GM10248 (cell line): ENCODE data around the gene TTC7B.

Experiments
- CTCF ChIA-PET: fragments of 300-600 bp; sonication (Branson Sonifier 250); formaldehyde crosslinking; extraction: SDS; loops from one replicate; lab custom pipeline; 2021; ENCODE audit warnings: antibody characterized with exemption; lab: Yijun Ruan, JAX
- POLR2A ChIA-PET: fragments of 350-650 bp; sonication (Branson Sonifier 250); formaldehyde crosslinking; extraction: SDS; loops from one replicate; lab custom pipeline; 2020; ENCODE audit warnings: antibody characterized with exemption; lab: Yijun Ruan, JAX
- DNase-seq: peaks from one replicate; pipeline ENCODE4 v3.0.0; 2012; ENCODE audit errors: extremely low spot score
- TF ChIP-seq, protein P1 (sequence below): IDR thresholded peaks from 2 replicates; pipeline ENCODE4 v1.5.1; 2012; ENCODE audit warnings: mild to moderate bottlenecking, low read depth; ENCODE audit errors: extremely low read depth, missing control alignments, control extremely low read depth

Gene TTC7B

DNA sequence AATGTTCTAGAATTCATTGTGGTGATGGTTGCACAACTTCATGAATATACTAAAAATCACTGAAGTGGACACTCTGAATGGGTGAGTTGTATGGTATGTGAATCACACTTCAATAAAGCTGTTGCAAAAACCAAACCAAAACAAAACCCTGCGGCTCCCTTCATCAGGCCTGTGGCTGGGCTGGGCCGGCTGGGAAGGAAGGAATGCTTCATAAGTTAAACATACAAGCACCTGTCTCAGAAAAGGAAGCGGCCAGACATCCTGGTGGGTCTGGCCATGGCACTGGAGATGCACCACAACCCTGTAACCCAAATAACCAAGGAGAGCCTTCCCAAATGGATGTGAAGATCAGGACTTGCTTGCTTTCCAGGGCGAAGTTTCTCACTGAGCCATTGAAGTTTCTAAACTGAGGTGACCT lies 34.9 kb downstream of the TTC7B start:
- DNase-seq = no peak
- TF ChIP-seq, protein P1, sequence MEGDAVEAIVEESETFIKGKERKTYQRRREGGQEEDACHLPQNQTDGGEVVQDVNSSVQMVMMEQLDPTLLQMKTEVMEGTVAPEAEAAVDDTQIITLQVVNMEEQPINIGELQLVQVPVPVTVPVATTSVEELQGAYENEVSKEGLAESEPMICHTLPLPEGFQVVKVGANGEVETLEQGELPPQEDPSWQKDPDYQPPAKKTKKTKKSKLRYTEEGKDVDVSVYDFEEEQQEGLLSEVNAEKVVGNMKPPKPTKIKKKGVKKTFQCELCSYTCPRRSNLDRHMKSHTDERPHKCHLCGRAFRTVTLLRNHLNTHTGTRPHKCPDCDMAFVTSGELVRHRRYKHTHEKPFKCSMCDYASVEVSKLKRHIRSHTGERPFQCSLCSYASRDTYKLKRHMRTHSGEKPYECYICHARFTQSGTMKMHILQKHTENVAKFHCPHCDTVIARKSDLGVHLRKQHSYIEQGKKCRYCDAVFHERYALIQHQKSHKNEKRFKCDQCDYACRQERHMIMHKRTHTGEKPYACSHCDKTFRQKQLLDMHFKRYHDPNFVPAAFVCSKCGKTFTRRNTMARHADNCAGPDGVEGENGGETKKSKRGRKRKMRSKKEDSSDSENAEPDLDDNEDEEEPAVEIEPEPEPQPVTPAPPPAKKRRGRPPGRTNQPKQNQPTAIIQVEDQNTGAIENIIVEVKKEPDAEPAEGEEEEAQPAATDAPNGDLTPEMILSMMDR = no peak
- CTCF ChIA-PET = no interaction called here
- POLR2A ChIA-PET = no interaction called here

DNA sequence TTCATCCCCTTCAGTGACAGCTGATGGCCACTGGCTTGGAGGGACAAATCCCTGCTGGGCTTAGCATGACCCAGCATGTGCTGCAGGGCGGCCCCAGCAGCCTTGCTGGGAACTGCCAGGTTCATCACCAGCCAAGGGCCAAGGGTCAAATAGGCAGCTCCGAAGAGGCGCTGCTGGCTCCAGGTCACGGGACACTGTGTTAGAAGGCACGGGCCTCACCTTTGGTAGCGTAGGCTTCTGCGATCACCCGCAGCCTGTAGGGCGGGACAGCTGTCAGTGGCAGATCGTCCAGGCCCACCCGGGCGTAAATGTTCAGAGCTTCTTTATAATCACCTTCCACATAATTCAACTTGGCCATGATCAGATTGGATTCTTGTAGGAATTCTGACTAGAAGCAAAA lies 35.7 kb downstream of the TTC7B start:
- DNase-seq = no peak
- TF ChIP-seq, protein P1 = no peak
- ChIA-PET CTCF (no interaction called here), POLR2A (no interaction called here)

DNA sequence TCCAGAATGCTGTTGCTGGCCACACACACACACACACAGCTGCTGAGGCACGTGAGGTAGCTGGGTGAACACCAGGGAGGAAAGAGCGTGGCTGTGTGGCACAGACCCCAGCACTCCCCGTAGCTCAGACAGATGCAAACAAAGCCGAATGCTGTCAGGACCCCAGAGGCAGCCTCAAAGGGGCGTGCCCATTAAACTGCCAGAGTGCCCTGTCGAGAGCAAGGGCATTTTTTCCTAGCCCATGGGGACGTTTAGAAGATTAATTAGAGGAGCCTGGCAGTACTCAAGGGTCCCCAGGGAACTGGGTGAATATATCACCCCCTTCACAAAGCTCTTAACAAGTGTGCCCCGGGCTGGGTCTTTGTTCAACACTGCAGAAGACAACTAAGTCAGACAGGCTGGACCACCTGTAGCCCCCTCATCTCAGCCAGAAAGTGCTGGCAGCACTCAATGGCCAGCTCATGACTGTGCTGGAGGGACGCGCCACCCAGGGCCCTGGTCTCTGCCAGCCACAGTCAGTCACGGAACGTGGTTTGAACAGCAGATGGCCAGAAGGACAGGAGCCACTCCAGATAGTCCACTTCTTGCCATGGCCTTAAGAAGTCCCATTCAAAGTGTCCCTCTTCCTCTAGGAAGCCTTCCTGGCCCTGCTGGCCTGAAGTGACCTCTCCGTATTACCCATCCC lies 37.5 kb downstream of the TTC7B start:
- ChIA-PET CTCF (interaction anchor here (1.0 to 1.8 kb wide), 3 partner anchors 10 to 18 kb away, joined by 4 to 7 read pairs (median 5); no protein-coding TSS in a partner anchor), POLR2A (no interaction called here)
- no peak for DNase-seq
- TF ChIP-seq, protein P1 = no peak

DNA sequence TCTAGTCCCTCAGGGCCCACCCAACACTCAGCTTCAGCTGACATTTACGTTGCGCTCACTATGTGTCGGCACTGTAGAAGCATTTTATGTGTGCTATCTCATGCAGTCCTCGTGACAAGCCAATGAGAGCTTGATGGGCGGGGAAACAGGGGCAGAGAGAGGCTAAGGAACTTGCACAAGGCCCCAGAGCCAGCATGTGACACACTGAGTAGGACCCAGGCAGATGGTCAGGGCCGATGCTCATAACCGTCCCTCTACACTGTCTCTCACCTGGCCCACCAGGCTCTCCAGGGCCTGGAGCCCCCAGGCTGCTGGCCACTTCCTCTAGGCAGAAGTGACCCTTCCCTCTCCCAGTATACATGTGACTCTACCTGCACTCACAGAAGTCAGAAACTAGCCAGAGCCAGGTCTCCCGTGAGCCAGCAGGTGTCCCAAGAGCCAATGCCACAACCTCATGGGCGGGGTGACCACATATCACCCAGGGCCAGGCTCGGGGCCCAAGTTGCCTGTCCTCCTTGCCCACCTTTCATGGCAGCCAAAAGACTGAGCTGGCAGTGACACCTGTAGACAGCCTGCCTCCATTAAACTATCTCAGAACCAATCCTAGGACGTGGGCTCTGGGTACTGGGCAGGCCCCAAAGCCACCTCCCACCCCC lies 38.3 kb downstream of the TTC7B start:
- DNase-seq = no peak
- TF ChIP-seq, protein P1 = no peak
- CTCF ChIA-PET = interaction anchor here (1.0 to 1.8 kb wide), 4 partner anchors 9 to 18 kb away, joined by 3 to 7 read pairs (median 4); no protein-coding TSS in a partner anchor
- POLR2A ChIA-PET = no interaction called here

DNA sequence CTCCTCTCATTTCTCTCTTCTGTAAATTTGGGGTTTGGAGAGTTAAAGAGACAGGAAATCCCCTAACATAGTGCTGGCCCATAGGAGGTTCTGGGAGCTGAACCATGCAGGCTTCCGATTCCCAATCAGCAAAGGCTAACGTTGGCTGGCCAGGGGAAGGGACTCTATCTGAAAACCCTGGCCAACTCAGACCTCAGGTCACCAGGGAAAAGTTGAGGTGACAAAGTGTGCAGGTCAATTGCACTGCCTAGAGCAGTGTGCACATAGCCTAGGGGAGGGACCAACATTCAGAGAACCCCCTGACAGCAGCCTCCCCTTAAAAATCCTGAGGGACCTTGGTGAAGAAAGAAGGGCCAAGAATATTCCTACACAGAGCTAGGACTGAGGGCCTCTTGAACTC lies 38.9 kb downstream of the TTC7B start:
- POLR2A ChIA-PET = no interaction called here
- DNase-seq = no peak
- CTCF ChIA-PET = interaction anchor here (1.2 kb wide), 1 partner anchor 9 kb away, joined by 3 read pairs; no protein-coding TSS in a partner anchor

DNA sequence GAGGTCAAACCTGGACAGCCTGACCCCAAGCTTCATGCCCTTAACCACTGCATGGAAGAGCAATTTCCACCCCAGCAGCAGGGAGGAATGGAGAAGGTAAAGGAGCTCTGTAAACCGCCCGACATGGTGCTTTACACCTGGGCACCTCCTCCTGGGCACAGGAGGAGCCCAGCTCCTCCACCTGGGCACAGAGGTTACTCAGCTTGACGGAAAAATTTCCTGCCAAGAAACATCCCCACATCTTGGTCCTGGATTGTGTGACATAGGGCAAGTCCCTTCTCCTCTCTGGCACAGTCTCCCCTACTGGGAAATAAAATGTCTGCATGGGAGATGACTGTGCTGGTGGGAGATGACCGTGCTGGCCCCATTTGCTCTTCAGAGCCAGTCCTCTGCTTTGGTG lies 40.8 kb downstream of the TTC7B start:
- POLR2A ChIA-PET = no interaction called here
- TF ChIP-seq, protein P1 = no peak
- CTCF ChIA-PET = interaction anchor here (1.8 to 2.9 kb wide), 2 partner anchors 10 to 16 kb away, joined by 3 to 12 read pairs; no protein-coding TSS in a partner anchor

More for the DNA sequence above, 38.9 kb downstream of the TTC7B start:
- TF ChIP-seq, protein P1 = no peak

More for the DNA sequence above, 40.8 kb downstream of the TTC7B start:
- no peak for DNase-seq
